ENCODE measurements around the gene DNAH2.

DNAH2 gene

GRCh38 chr17:7834542-7834956 is 117.0 kb downstream of the DNAH2 start:
- Histone ChIP-seq H3K9me2 (replicated peaks; ENCODE audit: insufficient read depth, low read length) (no peaks in the 10 kb centered on the region), H3K27ac (ENCODE audit: low read length) (peak overlapping the region; percentile 92; the same call in 1 of the 2 replicates), H3K27me3 (replicated peaks; ENCODE audit: insufficient read depth, low read length) (peaks cover 36% of the 10 kb centered on the region), H3K4me2 (ENCODE audit: low read depth, low read length) (peak overlapping the region; percentile 100), H3K9me3 (replicated peaks; ENCODE audit: insufficient read depth, low read length) (no peaks in the 10 kb centered on the region), H4K20me1 (ENCODE audit: insufficient read depth, low read length) (no peaks in the 10 kb centered on the region), H3F3A (ENCODE audit: insufficient read depth, low read length) (peaks cover 31% of the 10 kb centered on the region), H3K4me1 (ENCODE audit: low read length) (peaks cover 31% of the 10 kb centered on the region), H3K79me2 (ENCODE audit: low read length) (no peaks in the 10 kb centered on the region), H3K9ac (ENCODE audit: low read length) (peak overlapping the region; percentile 86; the same call in 1 of the 2 replicates), H3K36me3 (replicated peaks; ENCODE audit: insufficient read depth, low read length) (no peaks in the 10 kb centered on the region), H2AFZ (ENCODE audit: low read length) (peak overlapping the region; percentile 95), H3K4me3 (ENCODE audit: low read length) (peak overlapping the region; percentile 93)
- TF ChIP-seq CTCF (IDR thresholded peaks at IDR 0.05; ENCODE audit: low read length), result no peak
- no peak for TF ChIP-seq EZH2phosphoT487 (IDR thresholded peaks at IDR 0.05; ENCODE audit: low read length)
- TF ChIP-seq EZH2 (optimal IDR thresholded peaks at IDR 0.05; ENCODE audit: low read depth, low read length), result no peak
- DNase-seq, result peak; percentile 42

GRCh38 chr17:7834957-7835813 is 117.6 kb downstream of the DNAH2 start:
- H3K9ac ChIP-seq (ENCODE audit: low read length), result peak overlapping the region; percentile 86

GRCh38 chr17:7835814-7836595 is 118.5 kb downstream of the DNAH2 start:
- Histone ChIP-seq H3K27ac (ENCODE audit: low read length) (peak overlapping the region; percentile 92; the same call in 1 of the 2 replicates), H3K79me2 (ENCODE audit: low read length) (no peaks in the 10 kb centered on the region), H3K27me3 (replicated peaks; ENCODE audit: insufficient read depth, low read length) (peaks cover 24% of the 10 kb centered on the region), H3K4me3 (ENCODE audit: low read length) (peak overlapping the region; percentile 93), H3K9ac (ENCODE audit: low read length) (peak overlapping the region; percentile 77), H3K9me3 (replicated peaks; ENCODE audit: insufficient read depth, low read length) (no peaks in the 10 kb centered on the region), H3F3A (ENCODE audit: insufficient read depth, low read length) (peaks cover 31% of the 10 kb centered on the region), H3K36me3 (replicated peaks; ENCODE audit: insufficient read depth, low read length) (no peaks in the 10 kb centered on the region), H3K4me1 (ENCODE audit: low read length) (peaks cover 34% of the 10 kb centered on the region), H4K20me1 (ENCODE audit: insufficient read depth, low read length) (no peaks in the 10 kb centered on the region), H3K9me2 (replicated peaks; ENCODE audit: insufficient read depth, low read length) (no peaks in the 10 kb centered on the region), H2AFZ (ENCODE audit: low read length) (peak overlapping the region; percentile 89), H3K4me2 (ENCODE audit: low read depth, low read length) (peak overlapping the region; percentile 100)
- no peak for DNase-seq
- TF ChIP-seq EZH2 (optimal IDR thresholded peaks at IDR 0.05; ENCODE audit: low read depth, low read length) (no peak), EZH2phosphoT487 (IDR thresholded peaks at IDR 0.05; ENCODE audit: low read length) (no peak), CTCF (IDR thresholded peaks at IDR 0.05; ENCODE audit: low read length) (no peak)

More at GRCh38 chr17:7834957-7835813, 117.6 kb downstream of the DNAH2 start:
- H4K20me1 ChIP-seq (ENCODE audit: insufficient read depth, low read length), result no peaks in the 10 kb centered on the region
- peaks cover 33% of the 10 kb centered on the region for H3K27me3 ChIP-seq (replicated peaks; ENCODE audit: insufficient read depth, low read length)
- DNase-seq, result peak; percentile 90
- no peaks in the 10 kb centered on the region for H3K36me3 ChIP-seq (replicated peaks; ENCODE audit: insufficient read depth, low read length)
- peaks cover 31% of the 10 kb centered on the region for H3K4me1 ChIP-seq (ENCODE audit: low read length)
- peaks cover 31% of the 10 kb centered on the region for H3F3A ChIP-seq (ENCODE audit: insufficient read depth, low read length)
- H3K4me3 ChIP-seq (ENCODE audit: low read length), result peak overlapping the region; percentile 93
- no peaks in the 10 kb centered on the region for H3K9me2 ChIP-seq (replicated peaks; ENCODE audit: insufficient read depth, low read length)
- no peaks in the 10 kb centered on the region for H3K79me2 ChIP-seq (ENCODE audit: low read length)
- peak overlapping the region; percentile 92 for H3K27ac ChIP-seq (ENCODE audit: low read length)
- H3K4me2 ChIP-seq (ENCODE audit: low read depth, low read length), result peak overlapping the region; percentile 100
- H2AFZ ChIP-seq (ENCODE audit: low read length), result peak overlapping the region; percentile 95
- TF ChIP-seq EZH2 (optimal IDR thresholded peaks at IDR 0.05; ENCODE audit: low read depth, low read length) (no peak), CTCF (IDR thresholded peaks at IDR 0.05; ENCODE audit: low read length) (peak; percentile 88), EZH2phosphoT487 (IDR thresholded peaks at IDR 0.05; ENCODE audit: low read length) (no peak)
- no peaks in the 10 kb centered on the region for H3K9me3 ChIP-seq (replicated peaks; ENCODE audit: insufficient read depth, low read length)

All from MM.1S (cell line).